Measurements from ENCODE around the gene FSIP1.

FSIP1 gene

GRCh38 chr15:39642011-39642640 lies 140.5 kb downstream of the FSIP1 start:
- Histone ChIP-seq H3K27ac (ENCODE audit: low read depth, low read length) (no peak overlapping the region), H3K79me2 (ENCODE audit: control insufficient read depth, low read length) (no peaks in the 10 kb centered on the region), H3K4me3 (ENCODE audit: low read length) (no peak overlapping the region), H3K36me3 (ENCODE audit: control insufficient read depth, low read length) (no peaks in the 10 kb centered on the region), H3K9me2 (replicated peaks; ENCODE audit: control insufficient read depth, low read length) (no peaks in the 10 kb centered on the region), H3K4me2 (ENCODE audit: low read length) (no peak overlapping the region), H3K4me1 (ENCODE audit: control insufficient read depth, low read length) (no peaks in the 10 kb centered on the region), H3K9me3 (ENCODE audit: control insufficient read depth, insufficient read depth, low read length) (no peaks in the 10 kb centered on the region), H3K27me3 (ENCODE audit: control insufficient read depth, low read length) (peaks cover 4% of the 10 kb centered on the region; the same call in 1 of the 2 replicates), H4K20me1 (ENCODE audit: control insufficient read depth, insufficient read depth, low read depth, low read length) (no peaks in the 10 kb centered on the region), H3F3A (ENCODE audit: control insufficient read depth, insufficient read depth) (no peaks in the 10 kb centered on the region)
- TF ChIP-seq EZH2phosphoT487 (IDR thresholded peaks at IDR 0.05; ENCODE audit: borderline replicate concordance, low read length) (no peak), CTCF (IDR thresholded peaks at IDR 0.05; ENCODE audit: low read depth, low read length, poor library complexity, severe bottlenecking) (no peak)

DNA sequence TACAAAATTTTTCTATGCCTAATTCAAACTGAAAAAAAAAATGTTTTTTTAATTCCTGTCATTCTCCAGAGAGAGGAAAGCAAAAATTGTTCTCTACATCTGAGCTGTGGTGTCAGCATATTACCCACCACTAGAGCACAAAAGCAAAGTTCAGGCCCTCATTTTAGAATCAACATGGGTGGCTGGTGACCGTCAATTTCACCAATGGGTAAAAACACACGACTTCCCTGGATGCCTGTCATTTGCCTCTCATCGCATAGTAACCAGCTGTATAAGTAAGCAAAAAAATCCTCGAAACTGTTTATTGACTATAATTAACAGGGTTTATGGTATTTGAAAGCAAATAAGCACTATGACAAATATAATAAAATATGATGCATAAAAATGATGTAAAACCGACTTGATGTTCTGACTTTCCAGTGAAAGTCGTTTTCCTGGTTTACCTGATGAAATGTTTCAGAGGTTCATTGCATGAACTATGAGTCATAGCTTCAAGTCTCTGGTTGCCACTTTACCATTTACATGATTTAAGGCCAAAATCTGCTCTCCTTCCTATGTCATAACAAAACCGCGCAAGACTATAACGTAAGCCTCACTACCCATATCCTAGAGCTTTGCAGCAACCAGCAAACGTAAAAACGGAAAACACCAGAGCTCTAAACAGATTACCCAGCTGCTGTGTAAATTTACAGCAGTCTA lies 141.3 kb downstream of the FSIP1 start:
- no peaks in the 10 kb centered on the region for H3K79me2 ChIP-seq (ENCODE audit: control insufficient read depth, low read length)
- no peaks in the 10 kb centered on the region for H3K36me3 ChIP-seq (ENCODE audit: control insufficient read depth, low read length)
- H3K4me2 ChIP-seq (ENCODE audit: low read length): no peak overlapping the region
- H3K9me3 ChIP-seq (ENCODE audit: control insufficient read depth, insufficient read depth, low read length): no peaks in the 10 kb centered on the region
- no peaks in the 10 kb centered on the region for H4K20me1 ChIP-seq (ENCODE audit: control insufficient read depth, insufficient read depth, low read depth, low read length)
- no peak for TF ChIP-seq CTCF (IDR thresholded peaks at IDR 0.05; ENCODE audit: low read depth, low read length, poor library complexity, severe bottlenecking)
- no peak for TF ChIP-seq EZH2phosphoT487 (IDR thresholded peaks at IDR 0.05; ENCODE audit: borderline replicate concordance, low read length)
- H3K4me1 ChIP-seq (ENCODE audit: control insufficient read depth, low read length): no peaks in the 10 kb centered on the region
- H3K4me3 ChIP-seq (ENCODE audit: low read length): no peak overlapping the region
- H3K27ac ChIP-seq (ENCODE audit: low read depth, low read length): no peak overlapping the region
- no peaks in the 10 kb centered on the region for H3K9me2 ChIP-seq (replicated peaks; ENCODE audit: control insufficient read depth, low read length)
- no peaks in the 10 kb centered on the region for H3F3A ChIP-seq (ENCODE audit: control insufficient read depth, insufficient read depth)
- H3K27me3 ChIP-seq (ENCODE audit: control insufficient read depth, low read length): peaks cover 4% of the 10 kb centered on the region; the same call in 1 of the 2 replicates

DNA sequence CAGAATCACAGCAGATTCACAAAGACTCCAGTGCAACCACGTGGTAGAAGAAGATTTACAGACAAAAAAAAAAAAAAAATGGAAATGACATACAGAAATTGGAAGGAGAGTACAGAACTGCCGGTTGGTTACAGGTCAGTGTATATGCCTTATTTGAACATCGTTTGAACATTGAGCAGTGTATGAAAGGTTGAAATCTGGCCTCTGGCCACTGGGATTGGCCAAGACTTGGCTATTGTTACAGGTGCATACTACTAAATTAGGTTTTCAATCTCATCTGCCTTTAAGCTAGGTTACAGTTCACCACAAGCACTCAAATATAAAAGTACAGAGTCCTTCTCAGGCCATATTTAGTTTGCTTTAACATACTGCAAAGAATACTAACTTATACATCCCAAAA lies 142.0 kb downstream of the FSIP1 start:
- Histone ChIP-seq H3K27me3 (ENCODE audit: control insufficient read depth, low read length) (peaks cover 4% of the 10 kb centered on the region; the same call in 1 of the 2 replicates), H3K4me2 (ENCODE audit: low read length) (no peak overlapping the region), H3K9me3 (ENCODE audit: control insufficient read depth, insufficient read depth, low read length) (no peaks in the 10 kb centered on the region), H3K36me3 (ENCODE audit: control insufficient read depth, low read length) (no peaks in the 10 kb centered on the region), H3K4me1 (ENCODE audit: control insufficient read depth, low read length) (no peaks in the 10 kb centered on the region), H3K27ac (ENCODE audit: low read depth, low read length) (no peak overlapping the region), H3F3A (ENCODE audit: control insufficient read depth, insufficient read depth) (no peaks in the 10 kb centered on the region), H3K9me2 (replicated peaks; ENCODE audit: control insufficient read depth, low read length) (no peaks in the 10 kb centered on the region), H3K4me3 (ENCODE audit: low read length) (no peak overlapping the region), H3K79me2 (ENCODE audit: control insufficient read depth, low read length) (no peaks in the 10 kb centered on the region), H4K20me1 (ENCODE audit: control insufficient read depth, insufficient read depth, low read depth, low read length) (no peaks in the 10 kb centered on the region)
- no peak for TF ChIP-seq CTCF (IDR thresholded peaks at IDR 0.05; ENCODE audit: low read depth, low read length, poor library complexity, severe bottlenecking)
- TF ChIP-seq EZH2phosphoT487 (IDR thresholded peaks at IDR 0.05; ENCODE audit: borderline replicate concordance, low read length): no peak

Measured in DOHH2 (cell line).